HCT116 (cell line): ENCODE data around the gene TCF15. TPM values are rescaled to one million over a fixed set of nuclear protein-coding genes. Genes with fewer than 3 reads are reported as not detected.

Experiments
- ATAC-seq: fragments of 200-7000 bp; cut with Tn5 transposase; 2 replicates; pipeline ENCODE4 v1.9.1; 2020; ENCODE audit warnings: mild to moderate bottlenecking, moderate library complexity
- BruUV-seq: library from RNA; stranded (reverse); fragments of 400-500 nt; replicated peaks from 2 replicates; lab custom pipeline; 2021; lab: Mats Ljungman, UMichigan
- CTCF ChIA-PET: fragments of 300-600 bp; sonication (Branson Sonifier 250); formaldehyde crosslinking; loops from one replicate; lab custom pipeline; 2021; ENCODE audit warnings: antibody characterized with exemption; lab: Charles Lee
- POLR2A ChIA-PET: fragments of 300-600, 350-600 bp; sonication (Branson Sonifier 250); formaldehyde crosslinking; loops from one replicate; lab custom pipeline; 2021; ENCODE audit warnings: antibody characterized with exemption; lab: Charles Lee
- RAD21 ChIA-PET, 2 experiments: fragments of 300-600 bp; sonication (Branson Sonifier 250); formaldehyde crosslinking; loops; one replicate each; lab custom pipeline; 2023; ENCODE audit warnings: low total read pairs in 2 of 2; ENCODE audit not compliant: uncharacterized antibody in 2 of 2, unreplicated experiment in 2 of 2, low non-redundant PET in 1 of 2; lab: Charles Lee
- DNase-seq: peaks from one replicate; pipeline ENCODE4 v3.0.0-alpha.2; 2010; ENCODE audit warnings: low read depth, low spot score
- H2AFZ ChIP-seq: fragments of 200-600 bp; shearing (Covaris generic), sonication (generic); 2 replicates; pipeline ENCODE4 v1.6.1; 2017; ENCODE audit warnings: low read depth, mixed run types, mixed read lengths, antibody characterized with exemption, low read length; ENCODE audit not compliant: poor library complexity, severe bottlenecking
- H3K27ac ChIP-seq: 2 replicates; pipeline ENCODE4 v1.5.1; 2012; ENCODE audit warnings: low read depth, low read length
- H3K27me3 ChIP-seq: fragments of 200-600 bp; sonication (generic); 2 replicates; pipeline ENCODE4 v1.6.1; 2016; ENCODE audit warnings: mixed run types, low read length, mixed read lengths; ENCODE audit not compliant: insufficient read depth
- H3K36me3 ChIP-seq, 2 experiments: fragments of 200-500 bp in 1 of 2; fragments of 200-600 bp in 1 of 2; sonication (Bioruptor generic) in 1 of 2; sonication (generic) in 1 of 2; 2 replicates each; pipeline versions ENCODE4 v1.5.1 to v1.6.1; 2014 to 2016; ENCODE audit warnings: low read length in 2 of 2, inconsistent platforms in 1 of 2, mixed read lengths in 1 of 2, mixed run types in 1 of 2; ENCODE audit not compliant: insufficient read depth in 2 of 2, control insufficient read depth in 1 of 2
- H3K4me1 ChIP-seq, 2 experiments: fragments of 200-600 bp in 1 of 2; sonication (generic) in 1 of 2; 2 replicates each; pipeline versions ENCODE4 v1.5.1 to v1.6.1; 2012 to 2017; ENCODE audit warnings: low read length in 2 of 2, inconsistent platforms in 1 of 2, mild to moderate bottlenecking in 1 of 2, mixed read lengths in 1 of 2, mixed run types in 1 of 2, moderate library complexity in 1 of 2; ENCODE audit not compliant: insufficient read depth in 2 of 2, control insufficient read depth in 1 of 2
- H3K4me2 ChIP-seq: fragments of 200-600 bp; sonication (generic); 2 replicates; pipeline ENCODE4 v1.6.1; 2017; ENCODE audit warnings: mixed run types, low read length, mixed read lengths
- H3K4me3 ChIP-seq, 2 experiments: fragments of 200-600 bp in 1 of 2; sonication (generic) in 1 of 2; replicated peaks in 1 of 2; 2 replicates each; pipeline ENCODE4 v1.5.1; 2011 to 2016; ENCODE audit warnings: low read length in 2 of 2, control low read depth in 1 of 2, low read depth in 1 of 2, mild to moderate bottlenecking in 1 of 2, mixed read lengths in 1 of 2, mixed run types in 1 of 2
- H3K79me2 ChIP-seq: fragments of 200-600 bp; sonication (generic); 2 replicates; pipeline ENCODE4 v1.6.1; 2017; ENCODE audit warnings: mild to moderate bottlenecking, mixed run types, low read length, moderate library complexity, mixed read lengths; ENCODE audit not compliant: insufficient read depth
- H3K9ac ChIP-seq: fragments of 200-600 bp; sonication (generic); 2 replicates; pipeline ENCODE4 v1.6.1; 2016; ENCODE audit warnings: low read length, mixed read lengths
- H3K9me2 ChIP-seq: fragments of 200-600 bp; sonication (generic), shearing (Covaris generic); 2 replicates; pipeline ENCODE4 v1.6.1; 2017; ENCODE audit warnings: mixed run types, mild to moderate bottlenecking, moderate library complexity; ENCODE audit not compliant: insufficient read depth
- H3K9me3 ChIP-seq, 2 experiments: fragments of 200-500 bp in 1 of 2; fragments of 200-600 bp in 1 of 2; sonication (Bioruptor generic) in 1 of 2; sonication (generic) in 1 of 2; 2 replicates each; pipeline ENCODE4 v1.6.1; 2014 to 2017; ENCODE audit warnings: low read length in 2 of 2, mixed read lengths in 2 of 2, inconsistent platforms in 1 of 2, low read depth in 1 of 2, mild to moderate bottlenecking in 1 of 2, mixed run types in 1 of 2, moderate library complexity in 1 of 2; ENCODE audit not compliant: control insufficient read depth in 1 of 2, insufficient read depth in 1 of 2
- H4K20me1 ChIP-seq: fragments of 200-600 bp; sonication (generic), shearing (Covaris generic); 2 replicates; pipeline ENCODE4 v1.6.1; 2017; ENCODE audit warnings: mixed run types, mild to moderate bottlenecking, moderate library complexity; ENCODE audit not compliant: insufficient read depth
- POLR2A ChIP-seq: IDR thresholded peaks from 2 replicates; pipeline ENCODE4 v1.7.0; 2011; ENCODE audit warnings: borderline replicate concordance; ENCODE audit not compliant: insufficient read depth, insufficient read length; ENCODE audit errors: extremely low read depth
- POLR2AphosphoS5 ChIP-seq: IDR thresholded peaks from 2 replicates; pipeline ENCODE4 v1.6.1; 2011; ENCODE audit warnings: mild to moderate bottlenecking, low read depth, low read length, moderate library complexity
- REST ChIP-seq: IDR thresholded peaks from 2 replicates; pipeline ENCODE4 v1.6.1; 2012; ENCODE audit warnings: low read depth
- ZNF274 ChIP-seq: fragments of 200-500 bp; sonication (Bioruptor generic); IDR thresholded peaks from 2 replicates; pipeline ENCODE4 v1.6.1; 2014; ENCODE audit warnings: mild to moderate bottlenecking, low read depth, low read length, inconsistent platforms
- intact Hi-C: fragments of 100-400 bp; cut with micrococcal nuclease; formaldehyde crosslinking; loops from 2 replicates; pipeline ENCODE4 v1.10.0; 2022
- total RNA-seq: library from RNA; stranded (reverse); gene quantifications from one replicate; pipeline ENCODE4 v1.2.1, GENCODE V29; 2021; ENCODE audit not compliant: unreplicated experiment

TCF15 gene
- total RNA-seq, 1 experiment from 2014 or later: not detected

GRCh38 chr20:602111-602970, 7.8 kb downstream of the TCF15 start:
- ChIA-PET CTCF (interaction anchor here (0.8 to 1.5 kb wide), 4 partner anchors 13 to 65 kb away, joined by 3 to 5 read pairs (median 4); no protein-coding TSS in a partner anchor), RAD21 (interaction anchor here in 1 of 2 experiments (0.9 kb wide), 1 partner anchor 43 kb away, joined by 3 read pairs; no protein-coding TSS in a partner anchor), POLR2A (interaction anchor here (1.5 kb wide), 1 partner anchor 16 kb away, joined by 3 read pairs; no protein-coding TSS in a partner anchor)
- intact Hi-C loops: no loop called here
- ATAC-seq (no peak), DNase-seq (no peak)
- Histone ChIP-seq H3K27me3 (no peaks in the 10 kb centered on the region), H3K79me2 (no peaks in the 10 kb centered on the region), H2AFZ (no peak overlapping the region), H3K36me3 (no peaks in the 10 kb centered on the region), H3K9ac (no peak overlapping the region), H3K9me3 (no peaks in the 10 kb centered on the region), H3K27ac (no peak overlapping the region), H3K4me3 (no peak overlapping the region), H3K4me1 (peaks cover 0 to 4% of the 10 kb centered on the region in 2 experiments; a peak in 1 of 4 replicates), H3K9me2 (no peaks in the 10 kb centered on the region), H3K4me2 (no peak overlapping the region), H4K20me1 (no peaks in the 10 kb centered on the region)
- TF ChIP-seq POLR2AphosphoS5: no peak
- TF ChIP-seq REST: no peak
- TF ChIP-seq POLR2A: no peak
- TF ChIP-seq ZNF274: no peak
- BruUV-seq: no TSS peak
